GM23338 (cell line): ENCODE data around the gene PTPRN2. TPM values are rescaled to one million over a fixed set of nuclear protein-coding genes. Genes with fewer than 3 reads are reported as not detected.
"Not testable (repeated sequence)": the region's sequence is repeated elsewhere in the genome, so short reads cannot be mapped to it uniquely, and the experiment has no call there.

Experiments used
- ATAC-seq: fragments of 200-7000 bp; cut with Tn5 transposase; 3 replicates; pipeline ENCODE4 v1.9.1; 2020
- DNase-seq: peaks from one replicate; pipeline ENCODE4 v3.0.0-alpha.2; 2015; ENCODE audit warnings: low spot score
- H2AFZ ChIP-seq: fragments of 200-600 bp; sonication (generic); 2 replicates; pipeline ENCODE4 v1.8.0; 2016; ENCODE audit warnings: antibody characterized with exemption, mild to moderate bottlenecking, moderate library complexity
- H3F3A ChIP-seq: fragments of 200-600 bp; sonication (generic); replicated peaks from 2 replicates; pipeline ENCODE4 v1.8.0; 2017; ENCODE audit warnings: antibody characterized with exemption, mixed run types, low read depth
- H3K27ac ChIP-seq: fragments of 200-600 bp; sonication (generic); 2 replicates; pipeline ENCODE4 v1.6.1; 2016; ENCODE audit warnings: low read depth
- H3K27me3 ChIP-seq: fragments of 200-600 bp; sonication (generic); 2 replicates; pipeline ENCODE4 v1.8.0; 2016; ENCODE audit warnings: mild to moderate bottlenecking, mixed run types, moderate library complexity; ENCODE audit not compliant: insufficient read depth
- H3K36me3 ChIP-seq: fragments of 200-600 bp; sonication (generic); 2 replicates; pipeline ENCODE4 v1.8.0; 2016; ENCODE audit warnings: mild to moderate bottlenecking; ENCODE audit not compliant: insufficient read depth
- H3K4me1 ChIP-seq: fragments of 200-600 bp; sonication (generic); 2 replicates; pipeline ENCODE4 v1.8.0; 2016; ENCODE audit warnings: mild to moderate bottlenecking, moderate library complexity; ENCODE audit not compliant: insufficient read depth
- H3K4me2 ChIP-seq: fragments of 200-600 bp; sonication (generic); 2 replicates; pipeline ENCODE4 v1.7.1; 2017; ENCODE audit warnings: mixed run types
- H3K4me3 ChIP-seq: fragments of 200-600 bp; sonication (generic); 2 replicates; pipeline ENCODE4 v1.6.1; 2016; ENCODE audit warnings: mixed run types
- H3K79me2 ChIP-seq: fragments of 200-600 bp; sonication (generic); replicated peaks from 2 replicates; pipeline ENCODE4 v1.8.0; 2017; ENCODE audit warnings: mild to moderate bottlenecking; ENCODE audit not compliant: insufficient read depth
- H3K9me2 ChIP-seq: fragments of 200-600 bp; sonication (generic); 2 replicates; pipeline ENCODE4 v1.8.0; 2017; ENCODE audit not compliant: insufficient read depth
- H4K20me1 ChIP-seq: fragments of 200-600 bp; sonication (generic); replicated peaks from 2 replicates; pipeline ENCODE4 v1.8.0; 2017; ENCODE audit warnings: mild to moderate bottlenecking; ENCODE audit not compliant: insufficient read depth
- H3K27ac Mint-ChIP-seq: 2 replicates; pipeline ENCODE4 v1.8.0; 2020; ENCODE audit warnings: inconsistent platforms, mild to moderate bottlenecking, moderate library complexity, mixed read lengths
- H3K27me3 Mint-ChIP-seq: 3 replicates; pipeline ENCODE4 v1.8.0; 2022; ENCODE audit warnings: low read depth, mild to moderate bottlenecking, moderate library complexity, mixed read lengths, inconsistent platforms; ENCODE audit not compliant: insufficient read depth, poor library complexity
- H3K36me3 Mint-ChIP-seq: 3 replicates; pipeline ENCODE4 v1.8.0; 2021; ENCODE audit warnings: low read depth, mild to moderate bottlenecking, inconsistent platforms, moderate library complexity, mixed read lengths
- H3K4me1 Mint-ChIP-seq: 3 replicates; pipeline ENCODE4 v1.8.0; 2020; ENCODE audit warnings: mild to moderate bottlenecking, inconsistent platforms, mixed read lengths
- H3K4me3 Mint-ChIP-seq: 3 replicates; pipeline ENCODE4 v1.8.0; 2021; ENCODE audit warnings: moderate library complexity, mild to moderate bottlenecking, inconsistent platforms, mixed read lengths
- H3K9me3 Mint-ChIP-seq: 3 replicates; pipeline ENCODE4 v1.8.0; 2020; ENCODE audit warnings: moderate library complexity, mild to moderate bottlenecking, inconsistent platforms, mixed read lengths
- CREB1 ChIP-seq: fragments of 250-450 bp; sonication (Bioruptor Pico); IDR thresholded peaks from 2 replicates; pipeline ENCODE4 v1.5.0; 2020; ENCODE audit warnings: low read depth, mild to moderate bottlenecking, moderate library complexity
- CTCF ChIP-seq, 2 experiments: fragments of 200-600 bp in 1 of 2; sonication (generic) in 1 of 2; conservative IDR thresholded peaks; 2 replicates each; pipeline versions ENCODE4 v1.5.1 to v1.6.1; 2016 to 2017; ENCODE audit warnings: antibody characterized with exemption in 2 of 2, low read depth in 2 of 2, mild to moderate bottlenecking in 2 of 2, moderate library complexity in 1 of 2
- ETS1 ChIP-seq: IDR thresholded peaks from 2 replicates; pipeline ENCODE4 v1.6.1; 2016; ENCODE audit warnings: antibody characterized with exemption
- EZH2 ChIP-seq: fragments of 200-600 bp; sonication (generic); IDR thresholded peaks from one replicate; pipeline ENCODE4 v1.8.0; 2017; ENCODE audit warnings: antibody characterized with exemption, mild to moderate bottlenecking, low read depth; ENCODE audit not compliant: unreplicated experiment
- EZH2phosphoT487 ChIP-seq: fragments of 200-600 bp; sonication (generic); IDR thresholded peaks from one replicate; pipeline ENCODE4 v1.8.1; 2018; ENCODE audit warnings: antibody characterized with exemption; ENCODE audit not compliant: unreplicated experiment
- JUNB ChIP-seq: IDR thresholded peaks from one replicate; pipeline ENCODE4 v1.6.1; 2016; ENCODE audit warnings: antibody characterized with exemption; ENCODE audit not compliant: unreplicated experiment
- NANOG ChIP-seq: IDR thresholded peaks from 2 replicates; pipeline ENCODE4 v1.6.1; 2016; ENCODE audit warnings: antibody characterized with exemption, borderline replicate concordance
- POLR2AphosphoS5 ChIP-seq: IDR thresholded peaks from 2 replicates; pipeline ENCODE4 v1.6.1; 2016; ENCODE audit warnings: antibody characterized with exemption, low read depth
- STAT1 ChIP-seq: IDR thresholded peaks from one replicate; pipeline ENCODE4 v1.6.1; 2016; ENCODE audit warnings: antibody characterized with exemption; ENCODE audit not compliant: unreplicated experiment
- ZNF331 ChIP-seq: fragments of 250-450 bp; sonication (Bioruptor Pico); IDR thresholded peaks from 2 replicates; pipeline ENCODE4 v1.5.0; 2020; ENCODE audit warnings: low read depth, mild to moderate bottlenecking, moderate library complexity
- ZNF462 ChIP-seq: fragments of 250-450 bp; sonication (Bioruptor Pico); IDR thresholded peaks from 2 replicates; pipeline ENCODE4 v1.5.0; 2020; ENCODE audit warnings: mild to moderate bottlenecking, moderate library complexity
- polyA plus RNA-seq: library from polyadenylated mRNA; unstranded; fragments of >200 nt; fragmentation: Nextera tagmentation; extraction: Ambion mirVana; gene quantifications from 2 replicates; pipeline ENCODE4 v1.2.1, GENCODE V29; 2016
- total RNA-seq: library from RNA; depleted of rRNA; stranded (reverse); fragments of >200 nt; shearing (Covaris generic); gene quantifications from 2 replicates; pipeline ENCODE4 v1.2.3, GENCODE V29; 2014

Gene PTPRN2
- total and polyA plus RNA-seq, 2 experiments from 2014 or later, result 0.87 to 4.0 TPM

- Histone ChIP-seq H3K4me3 (no peak overlapping the region), H3K79me2 (no peaks in the 10 kb centered on the region), H3K9me2 (peaks cover 2% of the 10 kb centered on the region; the same call in 1 of the 2 replicates), H3F3A (no peaks in the 10 kb centered on the region), H3K4me2 (no peak overlapping the region), H3K4me1 (no peaks in the 10 kb centered on the region), H3K27ac (no peak overlapping the region), H3K36me3 (no peaks in the 10 kb centered on the region), H3K27me3 (no peaks in the 10 kb centered on the region), H2AFZ (no peak overlapping the region), H4K20me1 (no peaks in the 10 kb centered on the region)
- no peak overlapping the region for H3K27ac Mint-ChIP-seq
- H3K36me3 Mint-ChIP-seq, result peaks cover 32% of the 10 kb centered on the region
- peaks cover 2% of the 10 kb centered on the region for H3K27me3 Mint-ChIP-seq
- H3K4me3 Mint-ChIP-seq, result no peak overlapping the region
- DNase-seq (no peak), ATAC-seq (no peak)
- no peak for TF ChIP-seq CREB1 (CRISPR knock-in tag)
- TF ChIP-seq EZH2, result no peak
- TF ChIP-seq POLR2AphosphoS5, result no peak
- no peak for TF ChIP-seq EZH2phosphoT487
- no peak for TF ChIP-seq ZNF462 (CRISPR knock-in tag)
- no peak for TF ChIP-seq JUNB
- TF ChIP-seq CTCF (conservative IDR thresholded peaks at IDR 0.05; ENCODE audit: low read depth in 2 of 2), result no peak
- TF ChIP-seq STAT1, result no peak
- no peak for TF ChIP-seq NANOG
- no peak for TF ChIP-seq ZNF331 (CRISPR knock-in tag)
- no peak for TF ChIP-seq ETS1
- H3K4me1 Mint-ChIP-seq, result no peaks in the 10 kb centered on the region; the same call in 2 of the 3 replicates
- peaks cover 67% of the 10 kb centered on the region for H3K9me3 Mint-ChIP-seq
Observed at GRCh38 chr7:158458096-158458495, 129.5 kb downstream of the PTPRN2 start.

GRCh38 chr7:158457586-158457985 is 130.0 kb downstream of the PTPRN2 start:
- Mint-ChIP-seq H3K36me3 (peaks cover 32% of the 10 kb centered on the region), H3K9me3 (peaks cover 68% of the 10 kb centered on the region)
- H3K4me3 ChIP-seq, H3K4me1 Mint-ChIP-seq, H3K4me1 ChIP-seq, H3F3A ChIP-seq, DNase-seq, H3K27ac Mint-ChIP-seq, H2AFZ ChIP-seq, H4K20me1 ChIP-seq, H3K79me2 ChIP-seq, H3K9me2 ChIP-seq, H3K27me3 Mint-ChIP-seq, H3K27ac ChIP-seq, H3K4me2 ChIP-seq, H3K27me3 ChIP-seq, H3K36me3 ChIP-seq, ATAC-seq, H3K4me3 Mint-ChIP-seq: not testable (repeated sequence)
